GM20000 (cell line): Measurements from ENCODE around the gene HELB.

Experiments used
- DNase-seq: peaks from one replicate; pipeline ENCODE4 v3.0.0; 2012; ENCODE audit warnings: low spot score
- TF ChIP-seq, protein P1 (sequence below): IDR thresholded peaks from 2 replicates; pipeline ENCODE4 v1.5.1; 2012; ENCODE audit warnings: mild to moderate bottlenecking, control low read depth; ENCODE audit errors: extremely low read depth, missing control alignments

The HELB gene

GRCh38 chr12:66302827-66303169 is 505 bp downstream of the HELB start:
- TF ChIP-seq, protein P1, sequence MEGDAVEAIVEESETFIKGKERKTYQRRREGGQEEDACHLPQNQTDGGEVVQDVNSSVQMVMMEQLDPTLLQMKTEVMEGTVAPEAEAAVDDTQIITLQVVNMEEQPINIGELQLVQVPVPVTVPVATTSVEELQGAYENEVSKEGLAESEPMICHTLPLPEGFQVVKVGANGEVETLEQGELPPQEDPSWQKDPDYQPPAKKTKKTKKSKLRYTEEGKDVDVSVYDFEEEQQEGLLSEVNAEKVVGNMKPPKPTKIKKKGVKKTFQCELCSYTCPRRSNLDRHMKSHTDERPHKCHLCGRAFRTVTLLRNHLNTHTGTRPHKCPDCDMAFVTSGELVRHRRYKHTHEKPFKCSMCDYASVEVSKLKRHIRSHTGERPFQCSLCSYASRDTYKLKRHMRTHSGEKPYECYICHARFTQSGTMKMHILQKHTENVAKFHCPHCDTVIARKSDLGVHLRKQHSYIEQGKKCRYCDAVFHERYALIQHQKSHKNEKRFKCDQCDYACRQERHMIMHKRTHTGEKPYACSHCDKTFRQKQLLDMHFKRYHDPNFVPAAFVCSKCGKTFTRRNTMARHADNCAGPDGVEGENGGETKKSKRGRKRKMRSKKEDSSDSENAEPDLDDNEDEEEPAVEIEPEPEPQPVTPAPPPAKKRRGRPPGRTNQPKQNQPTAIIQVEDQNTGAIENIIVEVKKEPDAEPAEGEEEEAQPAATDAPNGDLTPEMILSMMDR = no peak
- no peak for DNase-seq

GRCh38 chr12:66303316-66303804 is 1.1 kb downstream of the HELB start:
- DNase-seq = peak; percentile 38

- no peak for DNase-seq
Measured at GRCh38 chr12:66304296-66304900, 2.1 kb downstream of the HELB start.

GRCh38 chr12:66309606-66310005 is 7.3 kb downstream of the HELB start:
- TF ChIP-seq, protein P1 = no peak
- DNase-seq = no peak

More at GRCh38 chr12:66304296-66304900, 2.1 kb downstream of the HELB start:
- TF ChIP-seq, protein P1 = no peak

DNA sequence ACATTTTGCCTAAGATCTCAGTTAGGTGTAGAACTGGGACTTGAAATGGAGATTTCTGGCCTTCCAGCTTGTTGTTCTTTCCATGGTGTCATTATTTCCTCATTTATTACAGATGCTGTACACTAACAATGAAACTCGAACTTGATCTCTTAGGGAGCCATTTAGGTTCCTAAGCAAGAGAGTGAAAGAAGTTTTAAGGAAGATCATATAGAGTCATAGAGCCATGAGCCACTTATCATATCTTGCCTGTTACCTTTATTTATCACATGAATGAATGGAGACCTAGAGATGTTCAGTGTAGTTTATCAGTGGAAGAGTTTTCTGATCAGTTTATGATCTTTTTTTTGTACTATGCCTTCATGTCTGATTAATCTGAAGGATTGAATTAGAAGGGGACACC is 9.9 kb downstream of the HELB start:
- TF ChIP-seq, protein P1 = no peak
- no peak for DNase-seq

DNA sequence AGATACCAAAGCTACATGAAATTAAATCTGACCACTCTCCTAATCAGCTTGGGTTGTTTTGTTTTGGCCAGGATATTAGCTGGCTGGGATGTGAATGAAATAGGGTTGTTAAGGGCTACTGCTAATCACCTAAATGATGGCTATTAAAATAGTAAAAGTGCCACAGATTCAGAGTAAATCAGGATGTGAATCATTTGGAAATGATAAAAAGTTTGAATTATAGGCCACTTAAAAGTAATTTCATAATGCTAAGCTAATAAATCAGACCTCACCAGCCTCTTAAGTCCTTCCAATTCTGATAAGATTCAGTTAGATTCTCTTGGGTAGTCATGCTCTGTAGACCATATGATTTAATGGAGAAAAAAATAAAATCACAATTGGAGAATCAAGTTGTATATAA is 12.0 kb downstream of the HELB start:
- no peak for DNase-seq

GRCh38 chr12:66319266-66319954 is 17.1 kb downstream of the HELB start:
- TF ChIP-seq, protein P1 = no peak
- DNase-seq = no peak

More for the DNA sequence above, 12.0 kb downstream of the HELB start:
- TF ChIP-seq, protein P1 = no peak

DNA sequence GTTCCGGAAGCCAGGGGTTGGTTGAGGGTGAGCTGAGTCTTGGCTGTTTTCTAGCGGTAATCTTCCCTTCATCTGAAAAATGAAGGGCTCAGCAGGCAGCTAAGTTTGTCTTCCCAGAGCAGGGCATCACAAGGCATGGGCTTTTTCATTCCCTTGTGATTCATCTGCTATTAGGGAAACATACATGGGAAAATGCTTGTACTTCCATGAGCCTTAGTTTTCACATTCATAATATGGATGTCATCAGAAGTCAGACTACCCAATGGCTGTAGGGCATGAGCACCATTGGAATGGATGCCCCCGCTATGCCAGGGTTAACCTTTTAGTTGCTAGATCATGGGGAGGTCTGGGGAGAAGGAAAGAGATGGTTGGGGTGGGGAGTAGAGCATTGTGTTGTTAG is 18.7 kb downstream of the HELB start:
- TF ChIP-seq, protein P1 = no peak

More for the DNA sequence above, 18.7 kb downstream of the HELB start:
- no peak for DNase-seq
